HepG2 (cell line): ENCODE measurements around the gene PDIA6. TPM values are rescaled to one million over a fixed set of nuclear protein-coding genes. Genes with fewer than 3 reads are reported as not detected.

Experiments
- ETV6 ChIP-seq: sonication (generic); formaldehyde crosslinking; conservative IDR thresholded peaks from 2 replicates; pipeline ENCODE4 v1.4.0; 2020; ENCODE audit warnings: missing genetic modification reagents
- SPEN ChIP-seq: sonication (generic); formaldehyde crosslinking; IDR thresholded peaks from 2 replicates; pipeline ENCODE4 v1.5.1; 2020; ENCODE audit warnings: low read depth, mild to moderate bottlenecking, missing genetic modification reagents
- ZNF430 ChIP-seq: sonication (generic); formaldehyde crosslinking; IDR thresholded peaks from 2 replicates; pipeline ENCODE4 v1.9.0; 2021; ENCODE audit warnings: mild to moderate bottlenecking, missing genetic modification reagents
- ZNF747 ChIP-seq: sonication (generic); formaldehyde crosslinking; IDR thresholded peaks from 2 replicates; pipeline ENCODE4 v1.8.1; 2023; ENCODE audit warnings: missing genetic modification reagents, mild to moderate bottlenecking, borderline replicate concordance
- polyA plus RNA-seq, 8 experiments: library from polyadenylated mRNA; depleted of rRNA in 3 of 8; stranded (reverse) in 7 of 8; unstranded in 1 of 8; fragments of >200 nt; fragmentation: Illumina TruSeq in 4 of 8; extraction: Trizol in 4 of 8; gene quantifications; 2 replicates each; pipeline versions ENCODE4 v1.2.1 to v1.2.3, GENCODE V29; 2011 to 2016; ENCODE audit warnings: low read depth in 4 of 8, missing spikeins in 1 of 8, mixed read lengths in 1 of 8; ENCODE audit not compliant: insufficient read depth in 1 of 8
- total RNA-seq, 5 experiments: library from RNA; depleted of rRNA; stranded (reverse); fragments of >200 nt; fragmentation: Illumina TruSeq; extraction: Trizol; gene quantifications; 2 replicates each; pipeline ENCODE4 v1.2.3, GENCODE V29; 2016; ENCODE audit warnings: low read depth in 1 of 5
- TF ChIP-seq, protein P1 (sequence below): IDR thresholded peaks from 2 replicates; pipeline ENCODE4 v1.6.1; 2016; ENCODE audit warnings: missing genetic modification reagents, missing compliant biosample characterization
- TF ChIP-seq, protein P2 (sequence below): sonication (generic); formaldehyde crosslinking; IDR thresholded peaks from 2 replicates; pipeline ENCODE4 v1.4.0; 2020; ENCODE audit warnings: missing genetic modification reagents
- TF ChIP-seq, protein P3 (sequence below): sonication (generic); formaldehyde crosslinking; IDR thresholded peaks from 2 replicates; pipeline ENCODE4 v1.4.0; 2020; ENCODE audit warnings: mild to moderate bottlenecking, missing genetic modification reagents

The PDIA6 gene
- total and polyA plus RNA-seq, 2 of the 13 experiments (the other 11 are each of a cell fraction or from before 2014, with no cell fraction given), result 586 to 642 TPM

DNA sequence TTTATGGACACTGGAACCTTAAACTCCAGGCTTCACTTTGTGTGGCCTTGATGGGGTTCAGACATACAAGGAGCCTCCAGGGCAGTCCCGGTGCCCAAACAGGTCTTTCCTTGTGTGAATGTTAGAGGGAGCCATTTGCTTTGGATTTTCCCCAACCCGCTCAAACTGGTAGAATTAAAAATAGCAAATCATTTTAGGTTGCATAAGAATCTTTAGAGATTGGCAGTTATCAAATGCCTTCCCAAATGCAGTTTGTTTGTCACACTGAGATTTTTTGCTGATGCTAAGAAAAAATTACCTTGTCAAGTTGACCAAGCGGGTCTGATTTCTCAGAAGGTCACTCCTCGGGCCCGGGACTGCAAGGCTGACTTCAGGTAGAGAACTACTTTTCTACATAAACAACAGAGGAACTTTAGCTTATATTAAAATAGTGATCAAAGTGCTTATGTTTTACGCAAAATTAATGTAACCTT is 54.7 kb downstream of the PDIA6 start (continued):
- TF ChIP-seq ZNF430 (CRISPR knock-in tag), result no peak
- 0 out of 2 replicates have a peak, but pooled peaks have one; percentile 8 for TF ChIP-seq SPEN (CRISPR knock-in tag)
- TF ChIP-seq, protein P1, sequence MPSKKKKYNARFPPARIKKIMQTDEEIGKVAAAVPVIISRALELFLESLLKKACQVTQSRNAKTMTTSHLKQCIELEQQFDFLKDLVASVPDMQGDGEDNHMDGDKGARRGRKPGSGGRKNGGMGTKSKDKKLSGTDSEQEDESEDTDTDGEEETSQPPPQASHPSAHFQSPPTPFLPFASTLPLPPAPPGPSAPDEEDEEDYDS, result 0 out of 2 replicates have a peak, but pooled peaks have one; percentile 6
- no peak for TF ChIP-seq ZNF747 (CRISPR knock-in tag)
- no peak for TF ChIP-seq ETV6
- TF ChIP-seq, protein P2, sequence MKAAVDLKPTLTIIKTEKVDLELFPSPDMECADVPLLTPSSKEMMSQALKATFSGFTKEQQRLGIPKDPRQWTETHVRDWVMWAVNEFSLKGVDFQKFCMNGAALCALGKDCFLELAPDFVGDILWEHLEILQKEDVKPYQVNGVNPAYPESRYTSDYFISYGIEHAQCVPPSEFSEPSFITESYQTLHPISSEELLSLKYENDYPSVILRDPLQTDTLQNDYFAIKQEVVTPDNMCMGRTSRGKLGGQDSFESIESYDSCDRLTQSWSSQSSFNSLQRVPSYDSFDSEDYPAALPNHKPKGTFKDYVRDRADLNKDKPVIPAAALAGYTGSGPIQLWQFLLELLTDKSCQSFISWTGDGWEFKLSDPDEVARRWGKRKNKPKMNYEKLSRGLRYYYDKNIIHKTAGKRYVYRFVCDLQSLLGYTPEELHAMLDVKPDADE (CRISPR knock-in tag), result no peak
- TF ChIP-seq, protein P3, sequence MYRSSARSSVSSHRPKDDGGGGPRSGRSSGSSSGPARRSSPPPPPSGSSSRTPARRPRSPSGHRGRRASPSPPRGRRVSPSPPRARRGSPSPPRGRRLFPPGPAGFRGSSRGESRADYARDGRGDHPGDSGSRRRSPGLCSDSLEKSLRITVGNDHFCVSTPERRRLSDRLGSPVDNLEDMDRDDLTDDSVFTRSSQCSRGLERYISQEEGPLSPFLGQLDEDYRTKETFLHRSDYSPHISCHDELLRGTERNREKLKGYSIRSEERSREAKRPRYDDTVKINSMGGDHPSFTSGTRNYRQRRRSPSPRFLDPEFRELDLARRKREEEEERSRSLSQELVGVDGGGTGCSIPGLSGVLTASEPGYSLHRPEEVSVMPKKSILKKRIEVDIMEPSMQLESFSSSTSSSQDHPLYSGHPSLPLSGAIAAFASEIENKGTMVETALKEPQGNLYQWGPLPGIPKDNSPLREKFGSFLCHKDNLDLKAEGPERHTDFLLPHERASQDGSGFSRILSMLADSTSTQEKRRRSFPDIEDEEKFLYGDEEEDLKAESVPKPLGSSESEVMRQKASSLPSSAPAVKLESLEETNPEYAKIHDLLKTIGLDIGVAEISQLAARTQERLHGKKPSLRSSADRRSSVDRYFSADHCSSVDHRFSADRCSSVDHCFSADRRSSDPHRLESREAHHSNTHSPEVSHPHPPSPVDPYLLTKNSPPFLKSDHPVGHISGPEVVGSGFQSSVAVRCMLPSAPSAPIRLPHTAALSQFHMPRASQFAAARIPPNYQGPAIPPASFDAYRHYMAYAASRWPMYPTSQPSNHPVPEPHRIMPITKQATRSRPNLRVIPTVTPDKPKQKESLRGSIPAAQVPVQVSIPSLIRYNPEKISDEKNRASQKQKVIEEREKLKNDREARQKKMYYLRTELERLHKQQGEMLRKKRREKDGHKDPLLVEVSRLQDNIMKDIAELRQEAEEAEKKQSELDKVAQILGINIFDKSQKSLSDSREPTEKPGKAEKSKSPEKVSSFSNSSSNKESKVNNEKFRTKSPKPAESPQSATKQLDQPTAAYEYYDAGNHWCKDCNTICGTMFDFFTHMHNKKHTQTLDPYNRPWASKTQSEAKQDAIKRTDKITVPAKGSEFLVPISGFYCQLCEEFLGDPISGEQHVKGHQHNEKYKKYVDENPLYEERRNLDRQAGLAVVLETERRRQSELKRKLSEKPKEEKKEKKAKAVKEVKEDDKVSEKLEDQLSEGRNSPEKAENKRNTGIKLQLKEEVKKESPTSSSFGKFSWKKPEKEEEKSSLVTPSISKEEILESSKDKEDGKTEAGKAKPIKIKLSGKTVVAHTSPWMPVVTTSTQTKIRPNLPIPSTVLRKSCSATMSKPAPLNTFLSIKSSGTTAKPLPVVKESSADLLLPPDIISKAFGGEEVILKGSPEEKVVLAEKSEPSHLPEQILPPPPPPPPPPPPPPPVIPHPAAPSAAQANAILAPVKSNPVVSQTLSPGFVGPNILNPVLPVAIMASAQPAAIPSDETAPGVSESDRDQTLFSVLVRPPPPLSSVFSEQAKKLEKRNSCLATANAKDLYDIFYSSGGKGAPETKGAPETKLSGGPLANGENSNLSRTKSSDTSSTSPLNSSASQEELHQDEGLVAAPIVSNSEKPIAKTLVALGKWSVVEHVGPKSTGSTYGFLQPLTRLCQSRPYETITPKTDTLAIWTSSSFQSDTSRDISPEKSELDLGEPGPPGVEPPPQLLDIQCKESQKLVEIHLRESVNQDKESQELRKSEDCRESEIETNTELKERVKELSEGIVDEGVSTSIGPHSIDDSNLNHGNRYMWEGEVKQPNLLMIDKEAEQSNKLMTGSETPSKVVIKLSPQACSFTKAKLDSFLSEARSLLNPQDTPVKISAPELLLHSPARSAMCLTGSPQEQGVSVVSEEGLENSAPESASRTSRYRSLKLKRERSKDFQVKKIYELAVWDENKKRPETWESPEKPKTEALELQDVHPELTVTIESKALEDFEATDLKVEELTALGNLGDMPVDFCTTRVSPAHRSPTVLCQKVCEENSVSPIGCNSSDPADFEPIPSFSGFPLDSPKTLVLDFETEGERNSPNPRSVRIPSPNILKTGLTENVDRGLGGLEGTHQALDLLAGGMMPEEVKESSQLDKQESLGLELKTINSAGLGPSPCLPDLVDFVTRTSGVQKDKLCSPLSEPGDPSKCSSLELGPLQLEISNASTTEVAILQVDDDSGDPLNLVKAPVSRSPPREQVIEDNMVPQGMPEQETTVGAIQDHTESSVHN, result no peak
